ENCODE measurements around the gene SERPING1. TPM values are rescaled to one million over a fixed set of nuclear protein-coding genes. Genes with fewer than 3 reads are reported as not detected.

Gene SERPING1
- total and polyA plus RNA-seq, 2 of the 13 experiments (the other 11 are each of a cell fraction or from before 2014, with no cell fraction given), result 2.0 to 10.4 TPM

- CTCF ChIA-PET (ENCODE audit: low intra/inter-chr PET ratio, low total read pairs), result no interaction called here
- no peak overlapping the region for H3K4me3 ChIP-seq (replicated peaks in 1 of 3; ENCODE audit: insufficient read depth in 1 of 3, low read depth in 2 of 3, low read length in 3 of 3)
- H3K27ac ChIP-seq (ENCODE audit: extremely low read length, insufficient read depth, low read length), result no peak overlapping the region
- BruUV-seq (replicated peaks), result no TSS peak
- H2AFZ ChIP-seq (ENCODE audit: low read length), result no peak overlapping the region
- no peaks in the 10 kb centered on the region for H3K79me2 ChIP-seq (ENCODE audit: insufficient read depth, low read length)
- 63% methylated on average over 3 of the region's 3 CpGs for WGBS (ENCODE audit: low lambda C conversion rate)
- no peaks in the 10 kb centered on the region for H4K20me1 ChIP-seq (ENCODE audit: insufficient read depth, low read length)
- DNase-seq (ENCODE audit: low spot score), result no peak
- ATAC-seq, result no peak
- FAIRE-seq, result no peak
- H3K4me1 ChIP-seq (ENCODE audit: insufficient read depth, low read length), result peaks cover 42% of the 10 kb centered on the region
- in situ Hi-C loops (cut with HindIII; ENCODE audit: extremely low pct_ligation_motif_present, low pct_unique_long_range_greater_than_20kb) (no loop called here), intact Hi-C loops (cut with micrococcal nuclease; ENCODE audit: unreplicated experiment) (no loop called here)
- H3K4me2 ChIP-seq (ENCODE audit: low read depth, low read length), result peak overlapping the region; percentile 18; the same call in 1 of the 2 replicates
- no peak overlapping the region for H3K9ac ChIP-seq (ENCODE audit: insufficient read depth, low read depth, low read length)
- no peaks in the 10 kb centered on the region for H3K9me3 ChIP-seq (ENCODE audit: low read length)
- H3K27me3 ChIP-seq (ENCODE audit: control insufficient read depth in 1 of 2, insufficient read depth in 2 of 2, low read length in 2 of 2), result peaks cover 0 to 3% of the 10 kb centered on the region in 2 experiments; a peak in 1 of 5 replicates
- POLR2A ChIA-PET, result no interaction called here
- no peaks in the 10 kb centered on the region for H3K36me3 ChIP-seq (replicated peaks in 1 of 2; ENCODE audit: control insufficient read depth in 1 of 2, insufficient read depth in 2 of 2, low read length in 2 of 2)
- no peak for TF ChIP-seq KAT7 (CRISPR knock-in tag; IDR thresholded peaks at IDR 0.05; ENCODE audit: borderline replicate concordance)
- TF ChIP-seq ZNF441 (CRISPR knock-in tag; IDR thresholded peaks at IDR 0.05; ENCODE audit: borderline replicate concordance), result no peak
- no peak for TF ChIP-seq BRD4 (CRISPR knock-in tag; IDR thresholded peaks at IDR 0.05)
- TF ChIP-seq ZBTB49 (CRISPR knock-in tag; IDR thresholded peaks at IDR 0.05; ENCODE audit: borderline replicate concordance), result no peak
- no peak for TF ChIP-seq NFYB (CRISPR knock-in tag; IDR thresholded peaks at IDR 0.05)
- no peak for TF ChIP-seq REST (IDR thresholded peaks at IDR 0.05; ENCODE audit: borderline replicate concordance in 1 of 2, low read depth in 1 of 2, low read length in 2 of 2)
- peak; percentile 28; the same call in 1 of the 2 replicates for TF ChIP-seq HNF4A (CRISPR knock-in tag; IDR thresholded peaks at IDR 0.05)
- no peak for TF ChIP-seq ZNF484 (CRISPR knock-in tag; IDR thresholded peaks at IDR 0.05; ENCODE audit: borderline replicate concordance, low read depth)
- no peak for TF ChIP-seq ZHX1 (CRISPR knock-in tag; IDR thresholded peaks at IDR 0.05; ENCODE audit: low read depth)
- peak; percentile 33; the same call in 1 of the 2 replicates for TF ChIP-seq CEBPB (IDR thresholded peaks at IDR 0.05; ENCODE audit: borderline replicate concordance, low read depth, low read length)
- no peak for TF ChIP-seq ZNF235 (CRISPR knock-in tag; IDR thresholded peaks at IDR 0.05; ENCODE audit: borderline replicate concordance)
- TF ChIP-seq RARA (CRISPR knock-in tag; IDR thresholded peaks at IDR 0.05), result peak; percentile 79
- no peak for TF ChIP-seq IKZF4 (CRISPR knock-in tag; IDR thresholded peaks at IDR 0.05; ENCODE audit: borderline replicate concordance, low read depth, not compliant biosample characterization)
- no peak for TF ChIP-seq ZNF567 (CRISPR knock-in tag; IDR thresholded peaks at IDR 0.05; ENCODE audit: borderline replicate concordance)
- no peak for TF ChIP-seq HOXA5 (CRISPR knock-in tag; IDR thresholded peaks at IDR 0.05)
- no peak for TF ChIP-seq MTA3 (CRISPR knock-in tag; IDR thresholded peaks at IDR 0.05)
Observed at GRCh38 chr11:57588046-57588710, 9.3 kb upstream of the SERPING1 start.
